Kidney (tissue), 14 donors: ENCODE data around the gene TST. TPM values are rescaled to one million over a fixed set of nuclear protein-coding genes. Genes with fewer than 3 reads are reported as not detected.

Experiments
- DNase-seq, 5 donors: peaks; one replicate each; pipeline ENCODE4 v3.0.0-alpha.2; 2013 to 2020
- FAIRE-seq: peaks from 2 replicates; lab custom pipeline; 2012; peaks lifted over from hg19 to GRCh38; lab: Jason Lieb, UNC
- H3K27ac ChIP-seq, 2 donors: one replicate each; pipeline ENCODE4 v1.7.0; 2013; ENCODE audit warnings: low read depth in 2 of 2, low read length in 2 of 2, inconsistent platforms in 1 of 2
- H3K27me3 ChIP-seq: one replicate; pipeline ENCODE4 v1.7.1; 2013; ENCODE audit warnings: low read length, inconsistent platforms; ENCODE audit not compliant: control insufficient read depth, insufficient read depth
- H3K36me3 ChIP-seq, 3 donors: one replicate each; pipeline versions ENCODE4 v1.7.0 to v1.7.1; 2013; ENCODE audit warnings: low read length in 3 of 3, control low read depth in 1 of 3, inconsistent platforms in 1 of 3; ENCODE audit not compliant: insufficient read depth in 3 of 3, control insufficient read depth in 2 of 3
- H3K4me1 ChIP-seq, 3 donors: one replicate each; pipeline versions ENCODE4 v1.7.0 to v1.7.1; 2013; ENCODE audit warnings: low read length in 3 of 3, inconsistent platforms in 1 of 3, low read depth in 1 of 3; ENCODE audit not compliant: control insufficient read depth in 2 of 3, insufficient read depth in 2 of 3
- H3K4me3 ChIP-seq, 3 donors: one replicate each; pipeline versions ENCODE4 v1.7.0 to v1.8.1; 2013; ENCODE audit warnings: low read length in 3 of 3, control low read depth in 1 of 3, inconsistent platforms in 1 of 3
- H3K9ac ChIP-seq, 3 donors: one replicate each; pipeline versions ENCODE4 v1.7.0 to v1.7.1; 2013; ENCODE audit warnings: low read length in 3 of 3, control low read depth in 1 of 3, inconsistent platforms in 1 of 3
- H3K9me3 ChIP-seq, 3 donors: one replicate each; pipeline versions ENCODE4 v1.7.0 to v1.7.1; 2013; ENCODE audit warnings: low read length in 3 of 3, control low read depth in 1 of 3, inconsistent platforms in 1 of 3; ENCODE audit not compliant: control insufficient read depth in 2 of 3, insufficient read depth in 1 of 3
- CTCF ChIP-seq: IDR thresholded peaks from 3 replicates; pipeline ENCODE4 v1.5.1; 2012; ENCODE audit warnings: mild to moderate bottlenecking, moderate library complexity, borderline replicate concordance; ENCODE audit not compliant: insufficient read depth; ENCODE audit errors: extremely low read depth
- intact Hi-C: fragments of 100-400 bp; cut with DNase I; formaldehyde crosslinking; loops from one replicate; pipeline ENCODE4 v1.11.1; 2022
- polyA plus RNA-seq: library from polyadenylated mRNA; stranded (reverse); fragments of 350-450 nt; fragmentation: Illumina TruSeq; extraction: RNeasy Lipid Tissue Mini Kit (QIAGEN cat#74804); gene quantifications from one replicate; pipeline ENCODE4 v1.2.3, GENCODE V29; 2014; ENCODE audit warnings: low read depth, low replicate concordance; ENCODE audit not compliant: insufficient read depth
- total RNA-seq: library from RNA; stranded (reverse); fragmentation: NEBNext Ultra II Directional; extraction: Animal tissue kit (Norgen Biotek cat#: 25700); gene quantifications from one replicate; pipeline ENCODE4 v1.2.1, GENCODE V29; 2021
- donor health status: control.
- donor health status: control.
- donor health status: control.
- donor health status: control.
- donor health status: control.
- donor health status: DM: yes; HTN: yes; CAD: no.
- donor health status: Normal renal cell carcinoma (clear cell type).

Gene TST
- total and polyA plus RNA-seq, 2 donors from 2014 or later = 48.7 to 283 TPM

DNA sequence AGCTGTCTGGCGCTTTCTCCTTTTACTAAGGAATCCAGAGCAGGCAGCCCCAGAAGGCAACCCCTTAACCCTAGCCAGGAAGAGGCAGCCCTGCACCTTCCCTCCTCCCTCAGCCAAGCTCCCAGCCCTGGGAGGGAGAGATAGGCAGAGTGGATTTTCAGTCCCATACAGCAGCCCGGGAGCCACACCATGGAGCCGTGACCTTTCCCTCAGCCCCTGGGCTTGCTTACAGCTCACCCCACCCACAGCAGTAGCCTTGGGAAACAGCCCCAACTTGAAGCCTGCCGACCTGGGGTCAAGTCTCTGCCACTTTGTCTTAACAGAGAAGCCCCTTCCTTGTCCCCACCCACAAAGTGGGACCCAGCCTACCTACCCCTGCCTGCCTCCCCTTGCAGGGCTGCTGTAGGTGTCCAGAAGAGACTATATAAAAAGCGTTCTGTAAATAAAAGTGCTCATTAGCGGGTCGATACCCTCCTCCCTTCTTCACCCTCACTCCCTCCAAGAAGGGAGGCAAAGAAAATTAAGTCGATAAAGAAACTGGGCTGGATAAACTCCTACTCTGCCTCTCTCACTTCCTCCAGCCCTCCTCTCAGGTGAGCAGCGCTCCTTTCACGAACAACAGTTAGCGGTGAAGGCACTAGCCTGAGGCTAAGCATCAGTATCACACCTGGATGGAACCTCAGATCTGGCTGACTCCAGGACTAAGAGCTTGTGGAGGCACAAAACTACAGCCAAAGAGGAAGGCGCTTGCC lies 4.2 kb downstream of the TST start:
- H3K9me3 ChIP-seq = no peaks in the 10 kb centered on the region
- no peaks in the 10 kb centered on the region for H3K27me3 ChIP-seq
- no peak overlapping the region for H3K9ac ChIP-seq
- no peak overlapping the region for H3K27ac ChIP-seq
- H3K4me1 ChIP-seq = peaks cover 0 to 15% (median 7%) of the 10 kb centered on the region in 3 donors
- no peak overlapping the region for H3K4me3 ChIP-seq
- intact Hi-C loops = no loop called here
- no peaks in the 10 kb centered on the region for H3K36me3 ChIP-seq
- no peak for TF ChIP-seq CTCF
- peak in 1 of 5 donors; percentile 37 for DNase-seq
- FAIRE-seq = no peak

GRCh38 chr22:37014415-37014806 lies 4.8 kb downstream of the TST start:
- intact Hi-C loops = no loop called here
- Histone ChIP-seq H3K36me3 (no peaks in the 10 kb centered on the region), H3K27me3 (no peaks in the 10 kb centered on the region), H3K4me3 (no peak overlapping the region), H3K9me3 (no peaks in the 10 kb centered on the region), H3K4me1 (peaks cover 0 to 15% (median 7%) of the 10 kb centered on the region in 3 donors), H3K27ac (no peak overlapping the region), H3K9ac (no peak overlapping the region)
- no peak for TF ChIP-seq CTCF
- DNase-seq (peak in 1 of 5 donors; percentile 30), FAIRE-seq (no peak)

DNA sequence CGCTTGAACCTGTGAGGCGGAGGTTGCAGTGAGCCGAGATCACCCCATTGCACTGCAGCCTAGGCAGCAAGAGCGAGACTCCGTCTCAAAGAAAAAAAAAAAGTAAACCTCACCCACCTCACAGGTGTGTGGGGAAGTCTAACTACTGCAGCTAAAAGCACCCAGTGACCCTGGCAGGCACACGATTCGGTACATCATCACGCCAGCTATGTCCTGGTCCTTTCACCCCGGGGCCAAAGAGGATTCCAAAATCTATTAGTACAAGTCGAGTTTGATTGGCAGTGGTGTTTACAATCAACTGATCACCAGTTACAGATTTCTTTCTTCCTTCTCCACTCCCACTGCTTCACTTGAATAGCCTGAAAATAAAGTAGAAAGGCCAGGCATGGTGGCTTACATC lies 6.3 kb downstream of the TST start:
- no peaks in the 10 kb centered on the region for H3K9me3 ChIP-seq
- H3K36me3 ChIP-seq = no peaks in the 10 kb centered on the region
- no peak for TF ChIP-seq CTCF
- no peak overlapping the region for H3K27ac ChIP-seq
- H3K9ac ChIP-seq = no peak overlapping the region
- FAIRE-seq = no peak
- DNase-seq = peak in 1 of 5 donors; percentile 4
- intact Hi-C loops = no loop called here
- H3K4me3 ChIP-seq = no peak overlapping the region
- H3K4me1 ChIP-seq = peaks cover 0 to 8% (median 7%) of the 10 kb centered on the region in 3 donors
- no peaks in the 10 kb centered on the region for H3K27me3 ChIP-seq
